Nephron (organoid): ENCODE measurements around the gene CASP9.
"Not testable (repeated sequence)": the region's sequence is repeated elsewhere in the genome, so short reads cannot be mapped to it uniquely, and the experiment has no call there.

ENCODE experiments used
- H3K27ac Mint-ChIP-seq, 3 experiments: 2 replicates each; pipeline ENCODE4 v1.8.0; 2020; ENCODE audit warnings: mixed read lengths in 3 of 3, mild to moderate bottlenecking in 2 of 3, moderate library complexity in 1 of 3
- H3K27me3 Mint-ChIP-seq: 2 replicates; pipeline ENCODE4 v1.8.0; 2021; ENCODE audit warnings: low read depth, mild to moderate bottlenecking, moderate library complexity, mixed read lengths
- H3K36me3 Mint-ChIP-seq: 2 replicates; pipeline ENCODE4 v1.8.0; 2020; ENCODE audit warnings: low read depth, mixed read lengths
- H3K4me1 Mint-ChIP-seq: 2 replicates; pipeline ENCODE4 v1.8.0; 2020; ENCODE audit warnings: mixed read lengths
- H3K4me3 Mint-ChIP-seq, 3 experiments: 2 replicates each; pipeline ENCODE4 v1.8.0; 2020; ENCODE audit warnings: mild to moderate bottlenecking in 3 of 3, mixed read lengths in 3 of 3, moderate library complexity in 2 of 3
- H3K9me3 Mint-ChIP-seq: 2 replicates; pipeline ENCODE4 v1.8.0; 2020; ENCODE audit warnings: mixed read lengths
- TF ChIP-seq, protein P1 (sequence below), 3 experiments: fragments of 200-600 bp; sonication (generic); IDR thresholded peaks; one replicate each; pipeline ENCODE4 v1.5.0; 2021; ENCODE audit warnings: antibody characterized with exemption in 3 of 3; ENCODE audit not compliant: unreplicated experiment in 3 of 3

Gene CASP9

DNA sequence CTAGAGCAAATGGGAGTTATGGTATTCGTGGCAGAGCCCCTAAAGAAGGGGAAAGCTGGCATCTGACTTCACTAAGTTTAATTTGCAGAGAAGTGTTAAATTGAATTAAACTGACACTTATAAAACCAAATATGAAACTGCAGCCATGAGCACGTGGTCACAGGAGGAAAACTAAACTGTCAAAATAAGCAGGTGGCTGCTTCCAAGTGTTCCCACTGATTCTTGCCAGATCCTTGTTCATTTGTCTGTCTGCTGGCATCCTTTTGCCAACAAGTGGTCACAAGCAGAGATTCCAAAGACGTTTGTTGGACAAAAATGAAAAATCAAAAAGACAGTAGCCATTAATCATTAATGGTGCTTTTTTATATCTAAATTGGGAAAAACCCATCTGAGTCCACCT lies 54.7 kb downstream of the CASP9 start:
- H3K27ac Mint-ChIP-seq: no peak overlapping the region

GRCh38 chr1:15468145-15468544 lies 55.9 kb downstream of the CASP9 start:
- Mint-ChIP-seq H3K27ac (no peak overlapping the region), H3K27me3 (peaks cover 3% of the 10 kb centered on the region), H3K4me1 (peaks cover 14% of the 10 kb centered on the region), H3K36me3 (no peaks in the 10 kb centered on the region), H3K4me3 (no peak overlapping the region), H3K9me3 (peaks cover 4% of the 10 kb centered on the region)
- TF ChIP-seq, protein P1, sequence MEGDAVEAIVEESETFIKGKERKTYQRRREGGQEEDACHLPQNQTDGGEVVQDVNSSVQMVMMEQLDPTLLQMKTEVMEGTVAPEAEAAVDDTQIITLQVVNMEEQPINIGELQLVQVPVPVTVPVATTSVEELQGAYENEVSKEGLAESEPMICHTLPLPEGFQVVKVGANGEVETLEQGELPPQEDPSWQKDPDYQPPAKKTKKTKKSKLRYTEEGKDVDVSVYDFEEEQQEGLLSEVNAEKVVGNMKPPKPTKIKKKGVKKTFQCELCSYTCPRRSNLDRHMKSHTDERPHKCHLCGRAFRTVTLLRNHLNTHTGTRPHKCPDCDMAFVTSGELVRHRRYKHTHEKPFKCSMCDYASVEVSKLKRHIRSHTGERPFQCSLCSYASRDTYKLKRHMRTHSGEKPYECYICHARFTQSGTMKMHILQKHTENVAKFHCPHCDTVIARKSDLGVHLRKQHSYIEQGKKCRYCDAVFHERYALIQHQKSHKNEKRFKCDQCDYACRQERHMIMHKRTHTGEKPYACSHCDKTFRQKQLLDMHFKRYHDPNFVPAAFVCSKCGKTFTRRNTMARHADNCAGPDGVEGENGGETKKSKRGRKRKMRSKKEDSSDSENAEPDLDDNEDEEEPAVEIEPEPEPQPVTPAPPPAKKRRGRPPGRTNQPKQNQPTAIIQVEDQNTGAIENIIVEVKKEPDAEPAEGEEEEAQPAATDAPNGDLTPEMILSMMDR (IDR thresholded peaks at IDR 0.05; ENCODE audit: unreplicated experiment in 3 of 3): no peak

More for the DNA sequence above, 54.7 kb downstream of the CASP9 start:
- Mint-ChIP-seq H3K9me3 (peaks cover 4% of the 10 kb centered on the region), H3K4me3 (no peak overlapping the region), H3K36me3 (no peaks in the 10 kb centered on the region), H3K4me1 (peaks cover 12% of the 10 kb centered on the region), H3K27me3 (peaks cover 3% of the 10 kb centered on the region)
- TF ChIP-seq, protein P1 (IDR thresholded peaks at IDR 0.05; ENCODE audit: unreplicated experiment in 3 of 3): no peak

GRCh38 chr1:15466955-15467625 lies 56.9 kb downstream of the CASP9 start:
- H3K36me3 Mint-ChIP-seq, H3K4me3 Mint-ChIP-seq, H3K27me3 Mint-ChIP-seq, H3K27ac Mint-ChIP-seq, H3K9me3 Mint-ChIP-seq: not testable (repeated sequence)
- peaks cover 13% of the 10 kb centered on the region for H3K4me1 Mint-ChIP-seq

DNA sequence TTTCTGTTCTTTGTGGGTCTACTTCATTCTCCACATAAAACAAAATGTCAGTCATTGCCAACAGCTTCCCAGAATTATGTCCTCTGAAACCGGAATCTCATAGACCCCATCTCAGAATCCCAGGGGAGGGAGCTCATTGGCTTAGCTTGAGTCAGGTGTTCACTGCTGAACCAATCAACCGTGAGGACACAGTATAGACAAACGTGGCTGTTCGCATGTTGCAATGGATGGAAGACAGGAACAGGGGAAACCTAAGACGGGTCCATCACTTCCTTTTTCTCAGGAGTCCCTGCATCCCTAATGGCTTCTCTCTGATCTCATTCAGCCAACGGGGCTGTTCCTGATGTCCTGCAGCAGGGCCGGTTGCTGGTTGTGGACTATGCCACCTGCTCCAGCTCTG lies 58.3 kb downstream of the CASP9 start:
- Mint-ChIP-seq H3K27ac (no peak overlapping the region), H3K36me3 (no peaks in the 10 kb centered on the region), H3K9me3 (peaks cover 4% of the 10 kb centered on the region), H3K27me3 (peaks cover 3% of the 10 kb centered on the region), H3K4me1 (peaks cover 16% of the 10 kb centered on the region), H3K4me3 (no peak overlapping the region)
- TF ChIP-seq, protein P1 (IDR thresholded peaks at IDR 0.05; ENCODE audit: unreplicated experiment in 3 of 3): no peak

DNA sequence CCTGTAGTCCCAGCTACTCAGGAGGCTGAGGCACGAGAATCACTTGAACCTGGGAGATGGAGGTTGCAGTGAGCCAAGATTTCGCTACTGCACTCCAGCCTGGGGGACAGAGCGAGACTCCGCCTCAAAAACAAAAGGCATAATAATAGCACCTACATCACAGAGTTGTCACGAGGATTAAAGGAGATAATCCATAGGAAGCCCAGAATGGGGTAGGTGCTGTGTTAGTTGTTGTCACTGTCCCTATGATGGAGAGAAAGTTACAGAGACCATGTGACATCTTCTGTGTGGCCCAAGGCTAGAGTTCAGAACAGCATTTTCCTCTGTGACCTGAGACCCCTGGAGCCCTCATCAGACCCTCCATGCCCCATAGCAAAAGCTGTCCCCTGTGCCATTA lies 60.1 kb downstream of the CASP9 start:
- H3K9me3 Mint-ChIP-seq: not testable (repeated sequence)

DNA sequence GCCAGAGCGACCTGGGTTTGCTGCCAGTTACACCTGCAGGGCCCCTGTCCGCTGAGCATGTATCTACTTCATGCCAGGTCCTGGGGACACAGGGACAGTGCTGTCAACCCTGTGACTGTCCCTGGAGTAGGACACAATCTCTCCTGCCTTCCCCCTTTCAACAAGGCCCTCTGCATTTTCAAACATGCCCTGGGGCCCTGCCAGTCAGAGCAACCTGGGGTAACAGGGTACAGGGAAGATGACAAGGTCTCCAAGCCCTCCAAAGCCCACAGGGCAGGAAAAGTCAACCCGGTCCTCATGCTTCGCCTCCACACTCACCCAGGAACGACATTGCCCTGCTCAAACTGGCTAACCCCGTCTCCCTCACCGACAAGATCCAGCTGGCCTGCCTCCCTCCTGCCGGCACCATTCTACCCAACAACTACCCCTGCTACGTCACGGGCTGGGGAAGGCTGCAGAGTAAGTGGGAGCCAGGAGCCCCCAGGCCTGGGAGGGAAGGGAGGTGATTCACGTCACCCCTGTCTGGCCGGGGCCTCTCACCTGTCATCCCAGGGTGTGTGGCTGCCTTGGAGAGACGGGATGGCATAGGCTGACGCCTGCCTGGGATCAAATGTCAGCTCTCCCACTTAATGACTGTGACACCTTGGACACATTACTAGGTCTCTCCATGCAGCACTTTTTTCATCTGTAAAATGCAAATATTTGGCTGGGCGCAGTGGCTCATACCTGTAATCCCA lies 60.8 kb downstream of the CASP9 start:
- H3K4me1 Mint-ChIP-seq: peaks cover 20% of the 10 kb centered on the region
- H3K27ac Mint-ChIP-seq, H3K9me3 Mint-ChIP-seq, H3K36me3 Mint-ChIP-seq, H3K4me3 Mint-ChIP-seq, H3K27me3 Mint-ChIP-seq: not testable (repeated sequence)

More for the DNA sequence above, 60.1 kb downstream of the CASP9 start:
- not testable (repeated sequence) for H3K36me3 Mint-ChIP-seq, H3K27me3 Mint-ChIP-seq, H3K4me3 Mint-ChIP-seq, H3K27ac Mint-ChIP-seq
- peaks cover 20% of the 10 kb centered on the region for H3K4me1 Mint-ChIP-seq

- Mint-ChIP-seq H3K27ac (no peak overlapping the region), H3K4me3 (no peak overlapping the region), H3K36me3 (no peaks in the 10 kb centered on the region), H3K4me1 (peaks cover 20% of the 10 kb centered on the region), H3K9me3 (no peaks in the 10 kb centered on the region), H3K27me3 (no peaks in the 10 kb centered on the region)
- TF ChIP-seq, protein P1 (IDR thresholded peaks at IDR 0.05; ENCODE audit: unreplicated experiment in 3 of 3): no peak
These were observed 63.3 kb downstream of the CASP9 start for GRCh38 chr1:15460708-15461095.
